GM19238 (cell line): Measurements from ENCODE around the gene METRNL.
"Not testable (repeated sequence)": the region's sequence is repeated elsewhere in the genome, so short reads cannot be mapped to it uniquely, and the experiment has no call there.

Experiments used
- DNase-seq: peaks from one replicate; pipeline ENCODE4 v3.0.0; 2011; ENCODE audit warnings: low spot score; ENCODE audit not compliant: insufficient read length

METRNL gene

DNA sequence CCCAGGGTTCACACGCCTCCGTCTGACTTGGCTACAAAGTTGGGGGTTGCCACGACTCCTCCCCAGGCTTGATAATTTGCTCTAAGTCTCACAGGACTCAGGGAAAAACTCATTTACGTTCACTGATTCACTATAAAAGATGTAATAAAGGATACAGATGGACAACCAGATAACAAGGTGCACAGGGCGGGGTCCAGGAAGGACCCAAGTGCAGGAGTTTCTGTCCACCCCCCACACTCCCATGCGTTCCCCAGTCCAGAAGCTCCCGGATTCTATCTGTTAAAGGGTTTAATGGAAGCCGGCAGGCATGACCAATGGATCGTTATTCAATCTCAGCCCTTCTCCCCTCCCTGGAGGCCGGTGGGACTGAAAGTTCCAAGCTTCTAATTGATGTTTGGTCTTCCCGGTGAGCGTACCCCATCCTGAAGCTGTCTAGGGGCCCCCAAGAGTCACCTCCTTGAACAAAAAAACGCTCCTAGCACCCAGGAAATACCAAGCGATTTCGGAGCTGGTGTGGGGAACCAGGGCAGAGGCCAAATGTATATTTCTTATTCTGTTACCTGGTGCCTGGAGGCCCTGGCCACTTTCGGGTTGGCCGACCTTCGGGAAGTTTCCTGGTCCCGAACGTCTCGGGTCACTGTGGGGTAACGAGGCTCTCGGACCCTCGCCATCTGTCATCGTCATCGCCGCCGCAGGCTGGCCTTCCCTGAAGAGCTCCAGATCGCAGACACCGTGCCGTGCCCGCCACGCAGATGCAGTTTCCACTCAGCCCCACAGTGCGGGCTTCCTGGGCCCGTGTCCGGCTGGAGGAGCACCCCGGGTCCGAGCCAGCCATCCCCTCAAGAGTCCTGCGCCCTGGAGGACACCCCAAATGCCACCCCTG is 13.5 kb upstream of the METRNL start:
- no peak for DNase-seq

DNA sequence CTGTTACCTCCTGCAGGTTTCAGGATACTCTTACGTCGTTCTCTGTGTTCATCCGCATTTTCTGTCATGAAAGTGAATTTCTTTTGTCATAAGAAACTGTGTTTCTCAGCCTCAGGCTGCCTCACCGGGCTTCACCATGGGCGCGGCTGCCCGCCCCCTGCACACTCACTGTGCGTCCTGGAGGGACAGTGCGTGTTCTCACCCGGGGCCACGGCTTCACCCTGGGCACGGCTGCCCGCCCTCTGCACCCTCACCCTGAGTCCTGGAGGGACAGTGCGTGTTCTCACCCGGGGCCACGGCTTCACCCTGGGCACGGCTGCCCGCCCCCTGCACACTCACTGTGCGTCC is 12.9 kb upstream of the METRNL start:
- DNase-seq = not testable (repeated sequence)

DNA sequence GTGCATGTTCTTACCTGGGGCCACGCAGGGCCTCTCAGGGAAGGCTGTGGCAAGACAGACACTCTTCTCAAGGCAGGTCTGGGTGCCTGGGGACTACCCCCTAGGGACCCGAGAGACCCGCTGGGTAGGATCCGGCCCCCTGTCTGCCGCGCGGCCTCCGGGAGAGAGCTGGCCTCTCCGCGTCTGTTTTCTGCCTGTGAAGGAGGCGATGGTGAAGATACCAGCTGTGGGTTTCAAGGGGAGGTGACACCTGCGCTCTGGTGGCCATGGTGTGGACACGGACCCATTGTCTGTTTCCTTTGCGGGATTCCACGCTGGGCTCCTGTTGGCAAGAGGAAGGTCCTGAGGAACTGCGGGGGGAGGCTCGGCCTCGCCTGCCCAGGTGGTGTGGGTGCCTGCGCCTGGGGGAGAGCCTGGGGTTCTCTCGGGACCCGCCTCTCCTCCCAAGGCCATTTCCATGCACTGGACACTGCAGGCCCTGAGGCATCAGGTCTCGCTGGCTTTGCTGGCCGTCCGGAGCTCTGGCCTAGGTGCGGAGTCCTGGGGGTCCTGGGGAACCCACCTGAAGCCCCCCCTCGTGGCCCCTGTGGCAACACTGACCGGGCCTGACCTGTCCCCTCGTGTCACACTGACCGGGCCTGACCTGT is 12.2 kb upstream of the METRNL start:
- no peak for DNase-seq

DNA sequence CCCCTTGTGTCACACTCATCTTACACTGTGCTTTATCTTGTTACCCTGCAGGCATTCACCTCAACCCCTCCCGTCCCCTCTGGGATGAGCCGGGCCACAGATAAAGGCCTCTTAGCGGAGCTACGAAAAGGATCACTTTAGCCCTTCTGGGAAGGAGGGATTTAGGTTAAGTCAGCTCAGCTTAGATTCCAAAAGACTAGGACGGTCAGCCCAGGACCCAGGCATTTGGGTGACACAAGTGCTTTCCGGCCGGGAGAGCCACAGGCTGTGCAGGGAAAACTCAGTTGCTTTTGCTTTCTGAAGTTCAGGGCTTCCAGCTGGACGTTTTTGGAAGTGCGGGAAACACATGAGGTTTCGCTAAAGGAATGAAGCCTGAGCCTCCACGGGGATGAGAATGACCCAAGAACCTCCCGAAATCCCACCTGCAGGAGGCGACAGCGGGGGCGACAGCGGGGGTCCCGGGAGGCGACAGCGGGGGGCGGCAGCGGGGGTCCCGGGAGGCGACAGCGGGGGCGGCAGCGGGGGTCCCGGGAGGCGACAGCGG is 11.6 kb upstream of the METRNL start:
- DNase-seq = no peak

DNA sequence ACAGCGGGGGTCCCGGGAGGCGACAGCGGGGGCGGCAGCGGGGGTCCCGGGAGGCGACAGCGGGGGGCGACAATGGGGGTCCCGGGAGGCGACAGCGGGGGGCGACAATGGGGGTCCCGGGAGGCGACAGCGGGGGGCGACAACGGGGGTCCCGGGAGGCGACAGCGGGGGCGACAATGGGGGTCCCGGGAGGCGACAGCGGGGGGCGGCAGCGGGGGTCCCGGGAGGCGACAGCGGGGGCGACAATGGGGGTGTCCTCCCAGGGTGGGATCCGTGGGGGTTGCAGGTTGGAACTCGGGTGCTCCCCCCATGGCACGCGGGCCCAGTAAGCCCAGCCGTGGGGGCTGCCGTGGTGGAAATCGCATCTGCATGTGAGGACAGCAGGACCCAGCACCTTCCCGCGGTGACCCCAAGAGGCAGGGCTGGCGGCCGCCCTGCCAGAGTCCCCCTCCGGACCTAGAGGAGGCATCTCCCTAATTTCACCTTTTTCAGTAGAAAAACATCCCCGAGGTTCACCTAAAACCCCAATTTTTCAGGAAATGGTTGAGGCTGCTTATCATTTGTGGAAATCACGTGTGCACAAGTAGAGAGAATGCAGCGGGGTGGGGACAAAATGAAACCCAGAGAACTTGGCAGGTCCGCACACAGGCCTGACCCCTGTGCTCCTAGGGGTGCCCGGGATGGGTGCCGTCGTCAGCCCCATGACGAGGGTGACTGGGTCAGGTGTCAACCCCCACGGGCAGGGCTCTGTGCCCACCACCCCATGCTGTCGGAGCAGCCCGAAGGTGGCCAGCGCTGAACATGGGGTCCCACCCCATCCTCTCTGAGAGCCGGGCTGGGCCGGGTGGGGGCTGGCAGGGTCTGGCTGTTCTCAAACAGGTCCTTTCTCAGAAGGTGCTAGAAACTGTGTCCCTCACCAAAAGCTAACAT is 10.5 kb upstream of the METRNL start:
- DNase-seq = no peak

DNA sequence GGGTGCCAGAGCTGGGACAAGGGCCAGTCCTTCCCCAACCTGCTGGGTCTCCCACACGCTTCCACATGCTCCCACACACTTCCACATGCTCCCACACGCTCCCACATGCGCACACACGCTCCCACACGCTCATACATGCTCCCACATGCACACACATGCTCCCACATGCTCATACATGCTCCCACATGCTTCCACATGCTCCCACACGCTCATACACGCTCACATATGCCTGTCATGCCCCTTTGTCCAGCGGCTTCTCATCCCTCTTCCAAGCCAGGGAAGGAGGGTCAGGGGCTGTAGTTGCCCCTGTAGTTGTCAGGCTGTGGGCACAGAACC is 9.9 kb upstream of the METRNL start:
- no peak for DNase-seq

DNA sequence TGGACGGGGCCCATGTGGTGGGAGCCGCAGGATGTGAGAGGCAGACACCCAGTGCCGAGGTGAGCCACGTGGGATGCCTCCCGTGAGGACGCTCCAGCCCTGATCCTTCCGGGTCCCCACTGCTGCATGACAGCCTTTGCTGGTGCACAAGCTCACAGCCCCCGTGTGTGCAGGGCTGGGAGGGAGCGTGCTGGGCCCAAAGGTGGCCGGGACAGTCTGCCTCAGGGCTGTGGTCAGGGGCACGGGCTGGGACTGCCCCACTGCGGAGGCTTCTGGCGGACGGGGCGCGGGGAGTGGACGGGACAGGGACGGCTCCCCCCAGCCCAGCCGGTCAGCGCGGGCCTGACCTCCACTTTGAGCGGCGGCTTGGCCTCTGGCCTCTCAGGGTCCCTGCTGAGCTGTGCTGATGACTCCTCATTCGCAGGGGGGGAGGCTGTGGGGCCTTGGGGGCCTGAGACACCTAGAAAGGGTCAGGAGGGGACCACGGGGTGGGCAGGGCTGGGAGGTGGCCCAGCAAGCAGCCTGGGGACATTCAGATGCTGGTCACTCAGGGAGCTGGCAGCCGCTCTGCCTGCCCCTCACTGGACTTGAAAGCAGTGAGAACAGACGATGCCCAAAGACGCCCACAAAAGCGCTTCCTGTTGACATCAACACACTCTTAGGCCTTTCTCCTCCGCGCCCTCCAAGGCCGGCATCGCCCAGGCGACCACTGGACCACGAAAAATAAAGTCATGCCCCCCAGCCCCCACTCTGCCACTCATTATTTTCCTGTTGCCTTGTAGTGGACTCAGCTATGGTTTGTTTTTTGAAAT is 9.3 kb upstream of the METRNL start:
- DNase-seq = no peak

DNA sequence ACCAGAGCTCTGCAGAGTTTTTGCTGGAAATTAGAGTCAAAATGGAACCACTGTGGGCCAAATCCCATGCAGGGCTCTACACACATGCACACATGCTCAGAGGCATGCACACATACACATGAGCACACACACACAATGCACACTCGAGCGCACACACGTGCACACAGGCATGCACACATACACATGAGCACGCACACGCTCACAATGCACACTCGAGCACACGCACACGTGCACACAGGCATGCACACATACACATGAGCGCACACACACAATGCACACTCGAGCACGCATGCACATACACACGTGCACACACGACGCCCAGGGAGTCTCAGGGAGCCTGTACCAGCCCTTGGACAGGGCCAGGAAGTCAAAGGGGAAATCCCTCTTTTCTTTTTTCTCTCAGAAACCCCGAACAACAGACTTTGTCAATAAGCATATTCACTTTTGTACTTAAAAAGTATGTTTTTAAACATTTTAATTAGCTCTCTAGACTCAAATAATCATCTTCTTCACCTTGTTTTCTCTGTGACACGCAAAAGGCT is 8.5 kb upstream of the METRNL start:
- DNase-seq = no peak

DNA sequence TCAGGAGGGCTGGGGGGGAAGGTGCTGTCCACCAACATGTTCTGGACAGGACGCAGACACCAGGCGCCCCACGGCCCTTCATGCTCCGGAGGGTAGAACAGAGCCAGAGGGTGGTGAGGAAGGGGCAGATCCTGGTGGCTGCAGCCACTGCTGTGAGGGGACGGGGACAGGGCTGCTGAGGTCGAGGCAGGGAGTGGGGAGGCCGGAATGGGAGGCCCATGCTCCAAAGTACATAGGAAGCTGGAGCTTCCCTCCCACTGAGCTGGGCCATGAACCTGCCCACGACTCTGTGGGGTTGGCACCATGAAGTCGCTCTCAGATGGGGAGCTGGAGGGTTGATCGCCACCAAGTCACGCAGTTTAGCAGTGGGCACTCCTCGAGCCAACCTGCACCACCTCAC is 8.0 kb upstream of the METRNL start:
- no peak for DNase-seq

DNA sequence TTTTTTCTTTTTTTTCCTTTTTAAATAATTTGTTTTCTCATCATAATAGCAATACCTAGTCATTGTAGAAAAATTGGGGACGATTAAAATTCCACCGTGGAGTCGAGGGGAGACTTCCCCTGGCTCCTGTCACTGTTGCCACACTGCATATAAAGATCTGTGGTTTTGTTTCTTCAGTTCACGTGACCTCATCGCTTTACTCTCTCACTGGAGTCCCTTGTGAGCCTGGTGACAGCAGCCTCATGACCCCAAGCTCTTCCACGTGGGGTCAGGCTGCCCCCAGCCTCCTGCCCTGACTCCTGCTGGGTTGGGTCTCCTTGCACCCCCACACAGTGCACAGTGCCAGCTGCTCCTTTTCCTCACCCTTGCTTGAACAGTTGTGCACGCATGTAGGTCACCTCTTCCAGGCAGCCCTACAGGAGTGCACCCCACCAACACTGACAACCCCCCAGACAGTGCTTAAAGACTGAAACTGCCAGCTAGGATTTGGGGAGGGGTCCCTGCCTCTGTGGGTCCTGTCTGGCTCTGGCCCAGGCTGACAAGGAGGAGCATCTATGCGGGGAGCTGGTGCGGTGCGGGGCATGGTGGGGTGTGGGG is 7.3 kb upstream of the METRNL start:
- DNase-seq = no peak

DNA sequence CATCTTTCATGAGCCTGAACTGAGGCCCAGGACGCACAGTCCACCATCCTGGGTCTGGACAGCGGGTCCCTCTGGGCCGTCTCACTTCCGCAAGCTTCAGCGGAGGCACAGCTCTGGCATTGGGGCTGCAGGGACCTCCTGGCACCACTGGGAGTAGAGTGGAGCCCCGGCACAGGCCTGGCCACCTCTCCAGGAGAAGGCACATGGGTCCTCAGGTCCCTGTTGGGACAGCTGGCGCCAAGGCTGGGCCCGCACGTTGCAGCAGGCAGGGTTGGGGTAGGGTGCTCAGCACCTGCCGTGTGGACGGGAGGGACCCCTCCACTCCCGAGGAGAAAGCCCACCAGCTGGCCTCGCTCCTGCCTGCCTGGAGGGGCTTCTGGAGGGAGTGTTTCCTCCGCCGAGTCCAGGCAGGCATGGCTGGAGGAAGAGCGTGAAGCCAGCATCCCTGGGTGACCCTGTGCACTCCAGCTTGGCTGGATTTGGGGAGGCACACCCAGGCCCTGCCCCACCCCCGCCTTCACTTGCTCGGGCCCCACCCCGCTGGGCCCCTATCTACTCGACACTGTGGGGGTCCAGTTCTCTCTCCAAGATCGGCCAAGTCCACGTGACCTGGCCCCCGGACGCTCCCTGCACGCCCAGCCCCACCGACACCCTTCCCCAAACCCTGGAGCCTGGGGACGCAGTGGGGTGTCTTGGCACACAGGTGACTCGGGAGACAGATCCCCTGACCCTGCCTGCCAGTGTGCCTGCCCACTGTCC is 6.6 kb upstream of the METRNL start:
- no peak for DNase-seq

DNA sequence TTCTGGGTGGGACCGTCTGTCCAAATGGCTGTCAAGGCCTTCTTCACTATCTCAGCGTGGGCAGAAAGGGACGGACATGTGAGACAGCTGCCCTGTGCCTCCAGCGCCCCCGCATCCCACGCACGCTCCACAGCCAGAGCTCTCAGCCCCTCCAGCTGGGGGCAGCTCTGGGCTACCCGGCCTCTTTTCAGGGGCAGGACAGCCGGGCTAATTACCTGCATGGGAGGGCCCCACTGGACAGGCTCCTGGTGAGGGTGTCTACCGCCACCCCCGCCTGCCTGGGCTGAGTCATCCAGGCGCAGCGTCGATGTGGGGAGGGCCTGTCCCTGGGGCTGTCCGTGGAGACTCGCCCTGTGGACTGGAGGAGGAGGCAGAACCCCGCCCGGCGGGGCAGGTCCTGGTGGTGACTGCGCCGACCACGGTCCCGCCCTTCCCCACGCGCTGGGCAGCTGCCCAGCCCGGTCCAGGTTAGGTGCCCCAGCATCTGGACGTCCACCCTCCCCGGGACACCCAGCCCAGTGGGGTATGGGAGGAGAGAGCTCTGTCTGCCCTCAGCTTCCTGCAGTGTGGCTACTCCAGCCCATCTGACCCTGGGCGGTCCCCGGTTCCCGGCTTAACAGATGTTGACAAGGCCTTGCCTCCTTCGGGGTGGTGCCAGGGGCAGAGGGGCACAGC is 5.9 kb upstream of the METRNL start:
- no peak for DNase-seq

DNA sequence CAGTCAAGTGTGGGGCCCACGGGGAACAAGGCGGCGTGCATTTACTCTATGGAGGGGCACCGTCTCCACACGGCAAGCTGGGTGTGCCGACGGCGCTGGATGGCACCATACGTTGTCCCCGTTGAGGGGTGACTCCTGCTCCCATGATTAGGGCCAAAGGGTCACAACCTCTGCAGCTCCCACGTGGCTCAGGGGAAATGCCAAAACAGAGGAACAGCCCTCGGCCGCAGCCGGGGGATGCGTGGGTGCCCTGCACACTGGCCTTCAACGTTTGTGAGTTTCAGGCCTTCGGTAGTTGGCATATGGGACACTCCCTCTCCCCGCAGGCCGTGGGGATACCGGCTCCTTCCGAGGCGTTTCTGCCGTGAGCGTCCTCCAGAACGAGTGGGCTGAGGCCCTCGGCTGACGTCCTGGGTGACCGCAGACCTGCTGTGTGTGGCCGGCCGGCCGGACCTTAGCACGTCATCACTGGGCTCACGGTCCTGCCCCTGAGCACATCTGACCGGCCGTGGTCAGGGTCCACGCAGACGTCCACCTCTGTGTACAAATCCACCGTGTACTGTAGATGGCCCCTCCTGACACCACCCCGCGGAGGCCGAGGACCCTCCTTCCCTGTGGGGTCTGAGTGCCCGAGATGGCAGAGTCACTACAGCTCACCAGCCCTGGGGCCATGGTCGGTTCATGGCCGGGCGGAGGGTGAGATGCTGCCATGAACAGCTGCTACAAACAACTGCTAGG is 4.8 kb upstream of the METRNL start:
- DNase-seq = no peak

DNA sequence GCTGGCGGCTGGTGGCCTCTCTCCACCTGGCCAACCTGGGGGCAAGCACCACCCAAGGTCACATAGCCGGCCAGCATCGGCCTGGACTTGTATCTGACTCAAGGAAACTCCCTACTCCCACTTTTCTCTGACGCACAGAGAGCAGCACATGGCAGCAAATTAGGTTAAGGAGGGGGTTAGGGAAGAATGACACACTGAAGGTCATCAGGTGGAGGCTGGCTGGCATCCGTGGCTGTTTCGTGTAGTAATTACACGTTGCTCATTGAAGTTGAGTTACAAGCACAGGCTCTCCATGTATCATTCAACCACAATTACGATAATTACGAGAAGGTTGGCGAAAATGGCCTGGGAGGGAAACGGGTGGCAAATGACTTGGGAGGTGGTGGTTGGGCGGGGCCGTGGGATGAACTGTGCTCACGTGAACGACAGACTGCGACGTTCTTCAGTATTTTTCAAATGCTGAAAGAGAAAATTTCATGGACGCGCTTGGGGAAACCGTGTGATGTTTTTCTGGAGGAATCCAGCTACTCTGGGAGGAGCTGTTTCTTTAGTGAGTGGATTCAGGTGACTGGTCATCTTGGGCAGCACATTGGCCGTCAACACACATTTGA is 4.0 kb upstream of the METRNL start:
- no peak for DNase-seq

DNA sequence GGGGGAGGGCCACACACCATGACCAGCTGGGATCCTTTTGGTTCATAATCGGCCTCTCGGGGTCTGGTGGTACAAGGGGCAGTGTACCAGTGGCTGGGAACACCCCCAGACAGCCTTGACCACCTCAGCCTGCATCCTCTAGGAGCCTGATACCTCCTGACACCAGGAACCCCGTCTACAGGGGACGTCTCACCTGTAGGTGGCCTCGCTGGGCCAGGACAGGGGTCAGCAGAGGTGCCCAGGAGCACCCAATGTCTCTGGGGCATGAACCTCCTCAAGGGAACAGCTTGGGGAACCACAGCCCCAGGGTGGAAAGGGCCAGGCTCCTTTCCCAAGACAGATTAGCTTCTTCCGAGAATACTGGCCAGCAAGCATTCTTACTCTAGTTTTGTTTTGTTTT is 2.5 kb upstream of the METRNL start:
- DNase-seq = no peak

DNA sequence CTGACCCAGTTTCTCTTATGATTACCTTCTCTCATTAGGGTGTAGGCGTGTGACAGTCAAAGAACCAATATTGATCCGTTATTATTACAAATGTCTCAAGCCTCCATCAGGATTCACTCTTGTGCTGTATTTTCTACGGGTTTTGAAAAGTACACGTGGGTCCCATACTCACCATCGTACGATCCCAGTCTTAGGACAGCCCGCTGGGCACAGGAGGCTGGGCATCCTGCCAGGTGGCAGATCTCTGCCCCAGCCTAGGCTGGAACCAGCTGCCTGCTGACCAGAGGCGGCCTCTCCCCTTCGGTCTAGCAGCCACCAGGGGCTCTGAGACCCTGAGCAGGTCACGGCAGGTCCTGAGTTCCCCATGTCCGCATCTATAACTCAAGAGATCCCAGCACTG is 2.0 kb upstream of the METRNL start:
- no peak for DNase-seq

DNA sequence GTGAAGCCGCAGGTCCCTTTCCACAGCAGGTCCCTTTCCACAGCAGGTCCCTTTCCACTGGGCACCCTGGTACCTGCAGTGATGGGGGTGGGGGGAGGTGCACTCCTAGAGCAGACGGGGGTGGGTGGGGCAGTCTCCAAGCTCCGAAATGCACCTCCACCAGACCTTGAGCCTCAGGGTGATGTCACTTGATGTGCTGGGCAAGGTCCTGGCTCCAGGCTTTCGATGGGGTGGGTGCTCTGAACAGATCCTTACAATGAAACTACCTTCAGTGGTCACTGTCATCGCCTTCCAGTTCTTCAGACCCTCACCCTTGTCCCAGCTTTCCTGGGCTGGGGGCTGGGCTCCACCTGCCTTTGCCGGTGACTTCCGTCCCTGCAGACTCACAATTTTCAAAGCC is 1.5 kb upstream of the METRNL start:
- no peak for DNase-seq
